Naive B cell (primary cell): Measurements from ENCODE around the gene CSE1L. TPM values are rescaled to one million over a fixed set of nuclear protein-coding genes. Genes with fewer than 3 reads are reported as not detected.
A peak's percentile ranks its signal among the peaks of the same experiment; 100 is the strongest.
"Not testable (repeated sequence)": the region's sequence is repeated elsewhere in the genome, so short reads cannot be mapped to it uniquely, and the experiment has no call there.

ENCODE experiments used
- ATAC-seq, 2 donors: fragments of 150-1000 bp; cut with Tn5 transposase; 2 replicates each; pipeline ENCODE4 v1.10.0; 2021; ENCODE audit warnings: low read depth in 2 of 2, mild to moderate bottlenecking in 2 of 2, moderate library complexity in 2 of 2
- DNase-seq: peaks from one replicate; pipeline ENCODE4 v3.0.0; 2022
- H3K27ac Mint-ChIP-seq, 6 donors: one replicate each; pipeline ENCODE4 v1.8.0; 2020 to 2022; ENCODE audit warnings: mild to moderate bottlenecking in 6 of 6, mixed read lengths in 6 of 6, moderate library complexity in 5 of 6, inconsistent platforms in 2 of 6
- H3K27me3 Mint-ChIP-seq, 3 donors: one replicate each; pipeline ENCODE4 v1.8.0; 2021 to 2022; ENCODE audit warnings: mixed read lengths in 3 of 3, mild to moderate bottlenecking in 1 of 3
- H3K36me3 Mint-ChIP-seq, 2 donors: one replicate each; pipeline ENCODE4 v1.8.0; 2020 to 2022; ENCODE audit warnings: mixed read lengths in 2 of 2, inconsistent platforms in 1 of 2, mild to moderate bottlenecking in 1 of 2
- H3K4me1 Mint-ChIP-seq, 3 donors: one replicate each; pipeline ENCODE4 v1.8.0; 2020 to 2022; ENCODE audit warnings: mixed read lengths in 3 of 3, inconsistent platforms in 1 of 3, mild to moderate bottlenecking in 1 of 3, moderate library complexity in 1 of 3
- H3K4me3 Mint-ChIP-seq, 8 donors: one replicate each; pipeline ENCODE4 v1.8.0; 2020 to 2022; ENCODE audit warnings: mild to moderate bottlenecking in 8 of 8, mixed read lengths in 8 of 8, moderate library complexity in 8 of 8, inconsistent platforms in 2 of 8
- H3K9me3 Mint-ChIP-seq, 7 donors: one replicate each; pipeline ENCODE4 v1.8.0; 2020 to 2022; ENCODE audit warnings: mixed read lengths in 7 of 7, mild to moderate bottlenecking in 5 of 7, inconsistent platforms in 2 of 7, moderate library complexity in 1 of 7
- polyA plus RNA-seq, 6 donors: library from polyadenylated mRNA; unstranded; fragments of 300-500 nt; fragmentation: Illumina TruSeq; gene quantifications; one replicate each; pipeline ENCODE4 v1.2.3, GENCODE V29; 2021; ENCODE audit warnings: low read depth in 6 of 6

CSE1L gene
- polyA plus RNA-seq, 6 donors from 2014 or later: 7.2 to 22.0 (median 19.2) TPM

- DNase-seq: no peak
- Mint-ChIP-seq H3K9me3 (no peaks in the 10 kb centered on the region), H3K36me3 (peaks cover 16 to 21% of the 10 kb centered on the region in 2 donors), H3K4me3 (no peak overlapping the region), H3K27ac (peak overlapping the region in 4 of 6 donors; percentile 58 to 89 (median 83)), H3K27me3 (no peaks in the 10 kb centered on the region), H3K4me1 (peaks cover 22 to 29% (median 27%) of the 10 kb centered on the region in 3 donors)
- no peak for ATAC-seq
Observed at GRCh38 chr20:49097159-49097558, 51.0 kb downstream of the CSE1L start.

DNA sequence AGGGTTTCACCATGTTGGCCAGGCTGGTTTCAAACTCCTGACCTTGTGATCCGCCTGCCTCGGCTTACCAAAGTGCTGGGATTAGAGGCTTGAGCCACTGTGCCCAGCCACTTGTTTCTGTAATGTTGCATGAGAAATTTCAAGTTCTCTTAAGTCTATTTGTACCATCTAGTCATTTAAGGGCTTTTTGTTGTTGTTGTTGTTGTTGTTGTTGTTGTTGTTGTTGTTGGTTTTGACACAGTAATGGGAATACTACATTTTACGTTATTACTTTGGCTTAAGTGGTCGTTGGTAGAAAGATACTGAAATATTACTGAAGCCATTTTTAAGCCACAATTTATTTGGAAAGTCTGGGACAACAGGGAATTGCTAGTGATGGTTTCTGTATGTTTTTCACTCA is 52.0 kb downstream of the CSE1L start:
- DNase-seq (no peak), ATAC-seq (no peak)
- H3K4me3 Mint-ChIP-seq: peak overlapping the region in 2 of 8 donors; percentile 3 to 59
- no peaks in the 10 kb centered on the region for H3K9me3 Mint-ChIP-seq
- H3K4me1 Mint-ChIP-seq: peaks cover 22 to 29% (median 27%) of the 10 kb centered on the region in 3 donors
- H3K36me3 Mint-ChIP-seq: peaks cover 16 to 21% of the 10 kb centered on the region in 2 donors
- H3K27me3 Mint-ChIP-seq: no peaks in the 10 kb centered on the region
- peak overlapping the region in 4 of 6 donors; percentile 39 to 71 (median 65) for H3K27ac Mint-ChIP-seq

GRCh38 chr20:49099011-49099410 is 52.9 kb downstream of the CSE1L start:
- H3K27me3 Mint-ChIP-seq: no peaks in the 10 kb centered on the region
- H3K36me3 Mint-ChIP-seq: peaks cover 15 to 21% of the 10 kb centered on the region in 2 donors
- DNase-seq (no peak), ATAC-seq (peak in 1 of 2 donors; percentile 42)
- H3K9me3 Mint-ChIP-seq: no peaks in the 10 kb centered on the region
- peak overlapping the region in 4 of 6 donors; percentile 47 to 71 (median 70) for H3K27ac Mint-ChIP-seq
- H3K4me3 Mint-ChIP-seq: peak overlapping the region in 7 of 8 donors; percentile 2 to 76 (median 25)
- H3K4me1 Mint-ChIP-seq: peaks cover 22 to 29% (median 27%) of the 10 kb centered on the region in 3 donors

DNA sequence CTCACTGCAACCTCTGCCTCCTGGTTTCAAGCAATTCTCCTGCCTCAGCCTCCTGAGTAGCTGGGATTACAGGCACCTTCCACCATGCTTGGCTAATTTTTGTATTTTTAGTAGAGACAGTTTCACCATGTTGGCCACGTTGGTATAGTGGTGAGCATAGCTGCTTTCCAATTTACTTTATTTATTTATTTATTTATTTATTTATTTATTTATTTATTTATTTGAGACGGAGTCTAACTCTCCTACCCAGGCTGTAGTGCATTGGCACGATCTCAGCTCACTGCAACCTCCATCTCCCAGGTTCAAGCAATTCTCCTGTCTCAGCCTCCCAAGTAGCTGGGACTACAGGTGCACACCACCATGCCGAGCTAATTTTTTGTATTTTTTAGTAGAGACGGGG is 54.2 kb downstream of the CSE1L start:
- peak overlapping the region in 6 of 8 donors; percentile 37 to 71 (median 63) for H3K4me3 Mint-ChIP-seq
- H3K36me3 Mint-ChIP-seq: peaks cover 5 to 12% of the 10 kb centered on the region in 2 donors
- DNase-seq, H3K9me3 Mint-ChIP-seq, H3K27me3 Mint-ChIP-seq, ATAC-seq: not testable (repeated sequence)
- H3K4me1 Mint-ChIP-seq: peaks cover 22 to 29% (median 24%) of the 10 kb centered on the region in 3 donors
- peak overlapping the region in 4 of 6 donors; percentile 56 to 94 (median 86) for H3K27ac Mint-ChIP-seq

DNA sequence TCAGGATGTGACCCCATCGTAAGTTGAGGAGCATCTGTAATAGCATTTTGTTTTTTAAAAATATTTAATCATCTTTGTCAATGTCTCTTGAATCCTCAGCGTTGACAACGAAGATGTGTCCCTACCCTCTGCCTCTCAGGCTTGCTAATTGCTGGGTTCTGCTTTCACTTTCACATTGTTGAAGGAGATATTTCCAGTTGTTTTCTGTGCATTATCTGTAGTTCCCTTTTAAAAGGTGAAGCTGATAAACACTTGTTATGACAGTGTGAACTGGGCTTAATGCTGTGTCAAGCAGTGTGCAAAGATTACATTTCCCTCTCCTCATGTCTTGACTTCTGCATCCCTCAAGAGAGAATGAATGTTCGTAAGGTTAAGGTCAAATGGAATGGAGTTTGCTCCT is 54.9 kb downstream of the CSE1L start:
- Mint-ChIP-seq H3K4me1 (peaks cover 22 to 29% (median 24%) of the 10 kb centered on the region in 3 donors), H3K27me3 (no peaks in the 10 kb centered on the region), H3K27ac (peak overlapping the region; percentile 36 to 94 (median 92)), H3K9me3 (no peaks in the 10 kb centered on the region), H3K4me3 (peak overlapping the region in 6 of 8 donors; percentile 37 to 71 (median 68)), H3K36me3 (peaks cover 1 to 8% of the 10 kb centered on the region in 2 donors)
- peak; percentile 29 for DNase-seq
- ATAC-seq: peak; percentile 86 to 88

GRCh38 chr20:49103019-49103418 is 56.9 kb downstream of the CSE1L start:
- H3K27me3 Mint-ChIP-seq: no peaks in the 10 kb centered on the region
- no peaks in the 10 kb centered on the region for H3K36me3 Mint-ChIP-seq
- H3K4me3 Mint-ChIP-seq: no peak overlapping the region
- H3K27ac Mint-ChIP-seq: peak overlapping the region in 2 of 6 donors; percentile 61 to 80
- H3K4me1 Mint-ChIP-seq: peaks cover 22 to 29% (median 24%) of the 10 kb centered on the region in 3 donors
- ATAC-seq: no peak
- H3K9me3 Mint-ChIP-seq: no peaks in the 10 kb centered on the region
- no peak for DNase-seq

GRCh38 chr20:49103647-49104364 is 57.7 kb downstream of the CSE1L start:
- Mint-ChIP-seq H3K36me3 (no peaks in the 10 kb centered on the region), H3K27me3 (no peaks in the 10 kb centered on the region), H3K27ac (peak overlapping the region in 4 of 6 donors; percentile 6 to 54 (median 16)), H3K4me1 (peaks cover 19 to 24% (median 23%) of the 10 kb centered on the region in 3 donors), H3K4me3 (no peak overlapping the region), H3K9me3 (no peaks in the 10 kb centered on the region)
- DNase-seq (no peak), ATAC-seq (no peak)

DNA sequence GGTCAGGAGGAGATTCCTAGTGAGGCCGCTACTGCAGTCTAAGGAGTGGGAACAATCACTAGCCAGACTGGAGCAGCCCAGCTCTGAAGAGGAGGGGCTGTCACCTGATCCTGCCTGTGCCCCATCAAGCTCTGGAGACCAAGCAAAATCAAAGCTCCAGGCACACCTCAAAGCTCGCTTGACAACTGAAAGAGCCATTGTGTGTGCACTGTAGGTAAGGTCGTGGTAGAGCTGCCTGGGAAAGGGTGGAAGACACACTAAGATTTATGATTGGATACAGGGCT is 58.2 kb downstream of the CSE1L start:
- Mint-ChIP-seq H3K27ac (peak overlapping the region in 1 of 6 donors; percentile 16), H3K27me3 (no peaks in the 10 kb centered on the region), H3K9me3 (peaks cover 0 to 2% (median 0%) of the 10 kb centered on the region in 7 donors), H3K4me1 (peaks cover 15 to 22% (median 19%) of the 10 kb centered on the region in 3 donors), H3K36me3 (no peaks in the 10 kb centered on the region), H3K4me3 (no peak overlapping the region)
- ATAC-seq (no peak), DNase-seq (no peak)

- Mint-ChIP-seq H3K4me1 (peaks cover 15 to 22% (median 15%) of the 10 kb centered on the region in 3 donors), H3K27ac (peak overlapping the region in 2 of 6 donors; percentile 24 to 60)
- H3K4me3 Mint-ChIP-seq, DNase-seq, H3K36me3 Mint-ChIP-seq, H3K9me3 Mint-ChIP-seq, H3K27me3 Mint-ChIP-seq, ATAC-seq: not testable (repeated sequence)
Observed at GRCh38 chr20:49104979-49105547, 59.0 kb downstream of the CSE1L start.

DNA sequence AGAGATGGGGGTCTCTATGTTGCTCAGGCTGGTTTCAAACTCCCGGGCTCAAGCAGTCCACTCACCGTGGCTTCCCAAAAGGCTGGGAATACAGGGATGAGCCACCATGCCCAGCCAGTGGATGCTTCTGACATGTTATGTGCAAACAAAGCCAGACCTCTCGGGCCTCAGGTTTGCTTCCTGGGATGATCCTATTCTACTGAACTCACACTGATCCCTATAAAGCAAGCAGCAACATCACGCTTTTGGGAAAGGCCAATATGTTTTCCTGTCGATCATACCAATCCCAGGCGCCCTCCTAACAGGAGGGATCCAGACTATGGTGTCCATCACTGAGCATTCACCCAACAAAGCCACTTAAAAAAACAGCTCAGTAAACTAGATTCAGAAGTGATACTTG is 60.2 kb downstream of the CSE1L start:
- ATAC-seq (no peak), DNase-seq (no peak)
- Mint-ChIP-seq H3K27me3 (no peaks in the 10 kb centered on the region), H3K36me3 (peaks cover 0 to 15% of the 10 kb centered on the region in 2 donors), H3K4me3 (no peak overlapping the region), H3K9me3 (peaks cover 0 to 2% (median 0%) of the 10 kb centered on the region in 7 donors), H3K27ac (peak overlapping the region in 1 of 6 donors; percentile 57), H3K4me1 (peaks cover 5 to 21% (median 6%) of the 10 kb centered on the region in 3 donors)

DNA sequence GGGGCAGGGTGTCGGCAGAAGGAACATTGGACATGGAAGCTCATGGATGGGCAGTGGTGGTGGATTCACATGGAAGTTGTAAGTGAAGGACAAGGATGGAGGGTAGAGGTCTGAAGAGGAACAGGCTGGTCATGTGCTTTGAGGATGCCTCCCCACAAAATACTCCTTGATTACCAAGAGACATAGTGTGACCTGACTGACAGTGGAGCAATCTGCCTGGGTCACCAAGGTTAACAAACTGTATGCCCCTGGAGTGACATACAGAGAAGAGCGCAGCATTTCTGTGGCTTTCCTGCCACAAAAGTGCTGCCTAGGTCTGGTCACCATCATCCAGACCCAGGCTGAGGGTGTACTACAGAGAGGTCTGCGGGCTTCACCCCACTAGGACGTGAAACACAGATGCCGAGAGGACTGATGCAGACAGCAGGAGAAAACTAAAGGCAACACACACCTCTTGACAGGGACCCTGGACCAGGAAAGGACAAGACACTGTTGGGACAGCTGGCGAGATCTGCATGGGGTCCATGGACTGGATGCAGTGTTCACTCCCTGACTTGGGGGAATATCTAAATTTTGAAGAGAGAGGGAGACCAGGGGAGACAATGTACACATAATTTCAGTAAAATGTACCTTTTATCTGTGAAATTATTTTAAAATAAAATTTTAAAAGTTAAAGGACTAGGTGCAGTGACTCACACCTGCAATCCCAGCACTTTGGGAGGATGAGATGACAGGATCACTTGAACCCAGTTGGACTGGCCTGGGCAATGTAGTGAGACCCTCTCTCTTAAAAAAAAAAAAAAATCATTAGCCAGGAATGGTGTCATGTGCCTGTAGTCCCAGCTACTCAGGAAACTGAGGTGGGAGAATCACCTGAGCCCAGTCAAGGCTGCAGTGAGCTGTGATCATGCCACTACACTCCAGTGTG is 64.9 kb downstream of the CSE1L start:
- ATAC-seq: no peak
- H3K27ac Mint-ChIP-seq: peak overlapping the region in 3 of 6 donors; percentile 32 to 70 (median 37)
- peaks cover 0 to 2% (median 0%) of the 10 kb centered on the region in 7 donors for H3K9me3 Mint-ChIP-seq
- H3K36me3 Mint-ChIP-seq: peaks cover 8 to 32% of the 10 kb centered on the region in 2 donors
- DNase-seq: no peak
- no peaks in the 10 kb centered on the region for H3K27me3 Mint-ChIP-seq
- peak overlapping the region in 1 of 8 donors; percentile 42 for H3K4me3 Mint-ChIP-seq
- H3K4me1 Mint-ChIP-seq: peaks cover 0 to 15% (median 0%) of the 10 kb centered on the region in 3 donors

DNA sequence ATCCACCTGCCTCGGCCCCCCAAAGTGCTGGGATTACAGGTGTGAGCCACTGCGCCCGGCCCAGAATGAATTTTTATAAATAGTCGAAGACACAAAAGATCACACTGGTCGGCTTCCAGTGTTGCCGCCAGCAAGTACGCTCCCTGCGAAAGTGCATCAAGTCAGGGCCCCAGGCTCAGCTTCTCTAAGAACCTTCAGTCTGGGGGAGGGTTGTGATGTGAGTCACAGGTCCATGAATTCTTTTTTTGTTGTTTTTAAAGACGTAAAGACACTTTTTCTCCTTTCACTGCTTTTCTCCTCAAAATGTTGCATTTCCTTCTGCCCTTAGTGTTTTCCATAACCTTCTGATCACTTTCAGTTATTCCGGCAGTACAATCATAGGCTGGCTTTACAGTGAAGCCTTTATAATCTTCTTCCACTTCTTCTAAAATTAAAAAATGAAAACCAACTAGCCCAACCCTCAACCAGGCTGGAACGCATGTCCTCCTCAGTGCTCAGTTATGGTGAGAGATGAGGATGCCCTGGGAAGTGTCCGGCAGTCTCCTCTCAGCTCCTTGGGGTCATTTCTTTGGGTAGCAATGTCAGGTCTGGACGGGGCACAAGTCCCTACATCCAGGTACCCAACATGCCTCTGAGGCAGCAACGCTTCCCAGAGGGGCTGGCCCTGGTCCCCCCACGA is 66.6 kb downstream of the CSE1L start:
- DNase-seq: no peak
- peaks cover 15 to 38% of the 10 kb centered on the region in 2 donors for H3K36me3 Mint-ChIP-seq
- H3K4me1 Mint-ChIP-seq: peaks cover 0 to 15% (median 0%) of the 10 kb centered on the region in 3 donors

More for the DNA sequence above, 66.6 kb downstream of the CSE1L start:
- peaks cover 0 to 2% (median 0%) of the 10 kb centered on the region in 7 donors for H3K9me3 Mint-ChIP-seq
- no peak overlapping the region for H3K4me3 Mint-ChIP-seq
- peak overlapping the region in 5 of 6 donors; percentile 26 to 69 (median 47) for H3K27ac Mint-ChIP-seq
- no peaks in the 10 kb centered on the region for H3K27me3 Mint-ChIP-seq
- ATAC-seq: no peak
